Ascending aorta (tissue), 2 donors: Measurements from ENCODE around the gene SBSN. TPM values are rescaled to one million over a fixed set of nuclear protein-coding genes. Genes with fewer than 3 reads are reported as not detected.

Source experiments
- DNase-seq, 2 donors: peaks; one replicate each; pipeline ENCODE4 v3.0.0-alpha.2; 2019; ENCODE audit warnings: low spot score in 2 of 2
- H3K27ac ChIP-seq, 2 donors: fragments of 200-600 bp; sonication (generic); one replicate each; pipeline ENCODE4 v1.5.1; 2016 to 2017; ENCODE audit warnings: mild to moderate bottlenecking in 1 of 2
- H3K27me3 ChIP-seq: fragments of 200-600 bp; sonication (generic); one replicate; pipeline ENCODE4 v1.5.1; 2017
- H3K36me3 ChIP-seq, 2 donors: fragments of 200-600 bp; sonication (generic); one replicate each; pipeline ENCODE4 v1.5.1; 2016
- H3K4me1 ChIP-seq, 2 donors: fragments of 200-600 bp; sonication (generic); one replicate each; pipeline ENCODE4 v1.5.1; 2016 to 2017; ENCODE audit warnings: mild to moderate bottlenecking in 1 of 2
- H3K4me3 ChIP-seq, 2 donors: fragments of 200-600 bp; sonication (generic); one replicate each; pipeline ENCODE4 v1.5.1; 2016 to 2017; ENCODE audit warnings: mild to moderate bottlenecking in 1 of 2
- H3K9me3 ChIP-seq, 2 donors: fragments of 200-600 bp; sonication (generic); one replicate each; pipeline ENCODE4 v1.5.1; 2016
- CTCF ChIP-seq, 3 experiments: fragments of 200-600 bp in 2 of 3; fragments of 450-650 bp in 1 of 3; sonication (generic) in 2 of 3; IDR thresholded peaks; one replicate each; pipeline ENCODE4 v1.5.1; 2016 to 2019; ENCODE audit warnings: antibody characterized with exemption in 3 of 3, mild to moderate bottlenecking in 1 of 3, moderate library complexity in 1 of 3
- intact Hi-C: fragments of 100-400 bp; cut with DNase I; formaldehyde crosslinking; loops from one replicate; pipeline ENCODE4 v1.15.1; 2023
- total RNA-seq: library from RNA; depleted of rRNA; stranded (reverse); fragments of >200 nt; gene quantifications from one replicate; pipeline ENCODE4 v1.1.0, GENCODE V29; 2016

The SBSN gene
- total RNA-seq, 1 donor from 2014 or later = not detected

GRCh38 chr19:35512831-35513627 is 15.1 kb downstream of the SBSN start:
- intact Hi-C loops = no loop called here
- Histone ChIP-seq H3K27ac (no peak overlapping the region), H3K4me1 (no peaks in the 10 kb centered on the region), H3K9me3 (no peaks in the 10 kb centered on the region), H3K36me3 (no peaks in the 10 kb centered on the region), H3K27me3 (no peaks in the 10 kb centered on the region), H3K4me3 (no peak overlapping the region)
- TF ChIP-seq CTCF (IDR thresholded peaks at IDR 0.05) = no peak
- no peak for DNase-seq

GRCh38 chr19:35511337-35511736 is 16.8 kb downstream of the SBSN start:
- intact Hi-C loops = loop anchor here (2.0 kb wide), 1 partner anchor 33 kb away; the partner anchor contains the start of gene TMEM147
- H3K4me1 ChIP-seq = no peaks in the 10 kb centered on the region
- H3K27me3 ChIP-seq = no peaks in the 10 kb centered on the region
- no peak for TF ChIP-seq CTCF (IDR thresholded peaks at IDR 0.05)
- H3K36me3 ChIP-seq = no peaks in the 10 kb centered on the region
- H3K9me3 ChIP-seq = no peaks in the 10 kb centered on the region
- DNase-seq = no peak
- no peak overlapping the region for H3K27ac ChIP-seq
- no peak overlapping the region for H3K4me3 ChIP-seq

GRCh38 chr19:35510626-35510964 is 17.5 kb downstream of the SBSN start:
- no peaks in the 10 kb centered on the region for H3K9me3 ChIP-seq
- H3K4me3 ChIP-seq = peak overlapping the region; percentile 49 to 67
- H3K36me3 ChIP-seq = no peaks in the 10 kb centered on the region
- no peaks in the 10 kb centered on the region for H3K4me1 ChIP-seq
- intact Hi-C loops = loop anchor here (2.0 kb wide), 1 partner anchor 34 kb away; the partner anchor contains the start of gene TMEM147
- peak overlapping the region in 1 of 2 donors; percentile 46 for H3K27ac ChIP-seq
- DNase-seq = no peak
- TF ChIP-seq CTCF (IDR thresholded peaks at IDR 0.05) = no peak
- no peaks in the 10 kb centered on the region for H3K27me3 ChIP-seq

GRCh38 chr19:35509861-35510625 is 18.1 kb downstream of the SBSN start:
- H3K9me3 ChIP-seq = no peaks in the 10 kb centered on the region
- DNase-seq = peak in 1 of 2 donors; percentile 88
- no peaks in the 10 kb centered on the region for H3K27me3 ChIP-seq
- no peaks in the 10 kb centered on the region for H3K4me1 ChIP-seq
- H3K36me3 ChIP-seq = no peaks in the 10 kb centered on the region
- peak overlapping the region; percentile 46 to 59 for H3K27ac ChIP-seq
- intact Hi-C loops = loop anchor here (2.0 to 10.0 kb wide), 2 partner anchors 35 to 445 kb away; partner anchors contain the start of gene TMEM147
- peak overlapping the region; percentile 49 to 67 for H3K4me3 ChIP-seq
- TF ChIP-seq CTCF (IDR thresholded peaks at IDR 0.05) = peak; percentile 82 to 96 (median 84)

GRCh38 chr19:35509018-35509652 is 19.0 kb downstream of the SBSN start:
- TF ChIP-seq CTCF (IDR thresholded peaks at IDR 0.05) = no peak
- H3K36me3 ChIP-seq = no peaks in the 10 kb centered on the region
- H3K4me1 ChIP-seq = no peaks in the 10 kb centered on the region
- H3K4me3 ChIP-seq = peak overlapping the region; percentile 49 to 67
- H3K9me3 ChIP-seq = no peaks in the 10 kb centered on the region
- H3K27ac ChIP-seq = peak overlapping the region in 1 of 2 donors; percentile 59
- no peaks in the 10 kb centered on the region for H3K27me3 ChIP-seq
- intact Hi-C loops = loop anchor here (10.0 kb wide), 1 partner anchor 444 kb away; no protein-coding TSS in a partner anchor
- DNase-seq = no peak
